Measurements from ENCODE around the gene BAD.

The BAD gene

GRCh38 chr11:64232182-64232966 is 52.1 kb downstream of the BAD start:
- DNase-seq (ENCODE audit: low spot score) (no peak), FAIRE-seq (no peak)

- DNase-seq (ENCODE audit: low spot score) (no peak), FAIRE-seq (no peak)
Observed at GRCh38 chr11:64231546-64231945, 52.9 kb downstream of the BAD start.

- no peak for DNase-seq (ENCODE audit: low spot score)
- no peak for FAIRE-seq
Observed at GRCh38 chr11:64230985-64231365, 53.5 kb downstream of the BAD start.

- DNase-seq (ENCODE audit: low spot score), result peak; percentile 90
- FAIRE-seq, result no peak
Observed at GRCh38 chr11:64230171-64230984, 54.1 kb downstream of the BAD start, which contains the start of gene DNAJC4. TSS of gene DNAJC4 (plus strand) at chr11:64230548. CDS start at chr11:64230855, 307 bp downstream.

- FAIRE-seq (no peak), DNase-seq (ENCODE audit: low spot score) (no peak)
Observed at GRCh38 chr11:64229744-64230170, 54.7 kb downstream of the BAD start.

GRCh38 chr11:64229090-64229743 is 55.2 kb downstream of the BAD start:
- FAIRE-seq, result no peak
- no peak for DNase-seq (ENCODE audit: low spot score)

GRCh38 chr11:64227405-64227956 is 57.0 kb downstream of the BAD start:
- DNase-seq (ENCODE audit: low spot score) (no peak), FAIRE-seq (no peak)

GRCh38 chr11:64226507-64227051 is 57.9 kb downstream of the BAD start:
- FAIRE-seq (no peak), DNase-seq (ENCODE audit: low spot score) (peak; percentile 45)

GRCh38 chr11:64225608-64226506 is 58.6 kb downstream of the BAD start, which contains the start of the genes NUDT22 and TRPT1:
TSS of gene NUDT22 (plus strand) at chr11:64226274. CDS start at chr11:64226653, 379 bp downstream.
TSS of gene TRPT1 (minus strand) at chr11:64226186. CDS start at chr11:64225860, 326 bp downstream.
- DNase-seq (ENCODE audit: low spot score), result peak; percentile 96
- no peak for FAIRE-seq

- FAIRE-seq, result no peak
- DNase-seq (ENCODE audit: low spot score), result no peak
Observed at GRCh38 chr11:64224891-64225607, 59.4 kb downstream of the BAD start.

GRCh38 chr11:64224151-64224890 is 60.1 kb downstream of the BAD start:
- DNase-seq (ENCODE audit: low spot score), result no peak
- FAIRE-seq, result no peak

- FAIRE-seq (no peak), DNase-seq (ENCODE audit: low spot score) (no peak)
Observed at GRCh38 chr11:64223001-64223651, 61.3 kb downstream of the BAD start.

- DNase-seq (ENCODE audit: low spot score) (no peak), FAIRE-seq (no peak)
Observed at GRCh38 chr11:64222651-64223000, 61.8 kb downstream of the BAD start.

- FAIRE-seq (no peak), DNase-seq (ENCODE audit: low spot score) (no peak)
Observed at GRCh38 chr11:64220798-64221197, 63.7 kb downstream of the BAD start.

- DNase-seq (ENCODE audit: low spot score), result no peak
- FAIRE-seq, result no peak
Observed at GRCh38 chr11:64220271-64220670, 64.2 kb downstream of the BAD start.
